Loucy (cell line): ENCODE data around the gene ZNF227.
A peak's percentile ranks its signal among the peaks of the same experiment; 100 is the strongest.
"Not testable (repeated sequence)": the region's sequence is repeated elsewhere in the genome, so short reads cannot be mapped to it uniquely, and the experiment has no call there.

ENCODE experiments used
- H2AFZ ChIP-seq: fragments of 200-600 bp; sonication (generic); 2 replicates; pipeline ENCODE4 v1.6.0; 2016; ENCODE audit warnings: antibody characterized with exemption, mild to moderate bottlenecking, low read length, moderate library complexity
- H3F3A ChIP-seq: fragments of 200-600 bp; 2 replicates; pipeline ENCODE4 v1.6.0; 2016; ENCODE audit warnings: antibody characterized with exemption, low read depth, mild to moderate bottlenecking
- H3K27me3 ChIP-seq: fragments of 200-600 bp; sonication (generic); 2 replicates; pipeline ENCODE4 v1.6.1; 2014; ENCODE audit warnings: low read length, mild to moderate bottlenecking; ENCODE audit not compliant: insufficient read depth, poor library complexity, severe bottlenecking
- H3K36me3 ChIP-seq: fragments of 200-600 bp; sonication (generic); 2 replicates; pipeline ENCODE4 v1.6.1; 2016; ENCODE audit warnings: low read length; ENCODE audit not compliant: insufficient read depth
- H3K4me1 ChIP-seq: fragments of 200-600 bp; sonication (generic); 2 replicates; pipeline ENCODE4 v1.5.1; 2014; ENCODE audit warnings: low read length, mild to moderate bottlenecking; ENCODE audit not compliant: insufficient read depth, poor library complexity, severe bottlenecking
- H3K4me2 ChIP-seq: fragments of 200-600 bp; sonication (generic); 2 replicates; pipeline ENCODE4 v1.6.0; 2014; ENCODE audit warnings: antibody characterized with exemption, low read length, low read depth, mild to moderate bottlenecking; ENCODE audit not compliant: poor library complexity, severe bottlenecking
- H3K4me3 ChIP-seq: fragments of 200-600 bp; sonication (generic); 2 replicates; pipeline ENCODE4 v1.5.1; 2014; ENCODE audit warnings: low read length, mild to moderate bottlenecking, mixed read lengths; ENCODE audit not compliant: poor library complexity, severe bottlenecking
- H3K79me2 ChIP-seq: fragments of 200-600 bp; sonication (generic); 2 replicates; pipeline ENCODE4 v1.6.1; 2014; ENCODE audit warnings: low read length; ENCODE audit not compliant: insufficient read depth
- H3K9ac ChIP-seq: fragments of 200-600 bp; sonication (generic); 2 replicates; pipeline ENCODE4 v1.6.0; 2014; ENCODE audit warnings: mild to moderate bottlenecking, low read depth, low read length, moderate library complexity; ENCODE audit not compliant: poor library complexity, severe bottlenecking
- H3K9me2 ChIP-seq: fragments of 200-600 bp; sonication (generic); replicated peaks from 2 replicates; pipeline ENCODE4 v1.6.1; 2016; ENCODE audit warnings: low read depth, low read length, mixed read lengths
- H3K9me3 ChIP-seq: fragments of 200-600 bp; sonication (generic); 2 replicates; pipeline ENCODE4 v1.6.1; 2014; ENCODE audit warnings: mild to moderate bottlenecking, antibody characterized with exemption, low read length, low read depth; ENCODE audit not compliant: insufficient read depth
- H4K20me1 ChIP-seq: fragments of 200-600 bp; sonication (generic); 2 replicates; pipeline ENCODE4 v1.6.0; 2014; ENCODE audit warnings: antibody characterized with exemption, low read length, mild to moderate bottlenecking; ENCODE audit not compliant: insufficient read depth, poor library complexity, severe bottlenecking
- CTCF ChIP-seq: fragments of 200-600 bp; sonication (generic); conservative IDR thresholded peaks from 2 replicates; pipeline ENCODE4 v1.5.1; 2014; ENCODE audit warnings: mild to moderate bottlenecking, antibody characterized with exemption, low read length
- EZH2phosphoT487 ChIP-seq: fragments of 200-600 bp; IDR thresholded peaks from 2 replicates; pipeline ENCODE4 v1.6.1; 2018; ENCODE audit warnings: antibody characterized with exemption, mild to moderate bottlenecking, moderate library complexity, borderline replicate concordance

ZNF227 gene

GRCh38 chr19:44204772-44205171 is 7.6 kb upstream of the ZNF227 start:
- Histone ChIP-seq H3K9me3 (no peaks in the 10 kb centered on the region), H3K9ac (no peak overlapping the region), H3K4me2 (no peak overlapping the region), H3K4me1 (peaks cover 8% of the 10 kb centered on the region), H3K9me2 (no peaks in the 10 kb centered on the region), H3K36me3 (no peaks in the 10 kb centered on the region), H3K4me3 (no peak overlapping the region), H3K79me2 (no peaks in the 10 kb centered on the region), H3F3A (no peaks in the 10 kb centered on the region), H2AFZ (no peak overlapping the region), H3K27me3 (peaks cover 65% of the 10 kb centered on the region), H4K20me1 (no peaks in the 10 kb centered on the region)
- TF ChIP-seq CTCF (no peak), EZH2phosphoT487 (no peak)

GRCh38 chr19:44207126-44207803 is 5.1 kb upstream of the ZNF227 start:
- Histone ChIP-seq H3K9ac (peak overlapping the region; percentile 85), H3K36me3 (no peaks in the 10 kb centered on the region), H3K27me3 (peaks cover 42% of the 10 kb centered on the region), H4K20me1 (no peaks in the 10 kb centered on the region), H3F3A (no peaks in the 10 kb centered on the region), H2AFZ (peak overlapping the region; percentile 76), H3K4me3 (peak overlapping the region; percentile 79), H3K79me2 (no peaks in the 10 kb centered on the region), H3K4me2 (peak overlapping the region; percentile 58), H3K9me2 (no peaks in the 10 kb centered on the region), H3K9me3 (no peaks in the 10 kb centered on the region), H3K4me1 (peaks cover 8% of the 10 kb centered on the region)
- TF ChIP-seq EZH2phosphoT487 (no peak), CTCF (no peak)

GRCh38 chr19:44212866-44213346 is 574 bp downstream of the ZNF227 start:
- H3K9me3 ChIP-seq, result no peaks in the 10 kb centered on the region
- no peak for TF ChIP-seq EZH2phosphoT487
- TF ChIP-seq CTCF, result no peak
- peaks cover 8% of the 10 kb centered on the region; the same call in 1 of the 2 replicates for H3K36me3 ChIP-seq
- H3K9ac ChIP-seq, result peak overlapping the region; percentile 82
- peaks cover 19% of the 10 kb centered on the region for H4K20me1 ChIP-seq
- no peaks in the 10 kb centered on the region for H3K9me2 ChIP-seq
- H3F3A ChIP-seq, result no peaks in the 10 kb centered on the region
- peaks cover 8% of the 10 kb centered on the region for H3K27me3 ChIP-seq
- peaks cover 39% of the 10 kb centered on the region for H3K4me1 ChIP-seq
- H3K79me2 ChIP-seq, result peaks cover 50% of the 10 kb centered on the region
- H2AFZ ChIP-seq, result peak overlapping the region; percentile 95
- H3K4me2 ChIP-seq, result peak overlapping the region; percentile 96
- H3K4me3 ChIP-seq, result peak overlapping the region; percentile 97

- H3K9ac ChIP-seq, H3K27me3 ChIP-seq, H2AFZ ChIP-seq, H3K4me2 ChIP-seq, H3K9me3 ChIP-seq, H3K4me3 ChIP-seq, H3F3A ChIP-seq, H3K9me2 ChIP-seq: not testable (repeated sequence)
- peaks cover 25% of the 10 kb centered on the region for H3K4me1 ChIP-seq
- H3K79me2 ChIP-seq, result peaks cover 25% of the 10 kb centered on the region
- peaks cover 21% of the 10 kb centered on the region; the same call in 1 of the 2 replicates for H3K36me3 ChIP-seq
- peaks cover 14% of the 10 kb centered on the region for H4K20me1 ChIP-seq
Measured at GRCh38 chr19:44219926-44220325, 7.6 kb downstream of the ZNF227 start.

GRCh38 chr19:44220761-44221160 is 8.4 kb downstream of the ZNF227 start:
- H3K4me1 ChIP-seq, result peaks cover 23% of the 10 kb centered on the region
- not testable (repeated sequence) for H3K27me3 ChIP-seq, H3K9me2 ChIP-seq, H3K4me3 ChIP-seq, H3F3A ChIP-seq, H3K9ac ChIP-seq, H2AFZ ChIP-seq, H3K9me3 ChIP-seq, H3K4me2 ChIP-seq
- peaks cover 21% of the 10 kb centered on the region; the same call in 1 of the 2 replicates for H3K36me3 ChIP-seq
- H4K20me1 ChIP-seq, result peaks cover 14% of the 10 kb centered on the region
- peaks cover 18% of the 10 kb centered on the region for H3K79me2 ChIP-seq
